Ascending aorta (tissue), 2 donors: ENCODE measurements around the gene RUNDC3A. TPM values are rescaled to one million over a fixed set of nuclear protein-coding genes. Genes with fewer than 3 reads are reported as not detected.

ENCODE experiments used
- DNase-seq, 2 donors: peaks; one replicate each; pipeline ENCODE4 v3.0.0-alpha.2; 2019; ENCODE audit warnings: low spot score in 2 of 2
- H3K27ac ChIP-seq, 2 donors: fragments of 200-600 bp; sonication (generic); one replicate each; pipeline ENCODE4 v1.5.1; 2016 to 2017; ENCODE audit warnings: mild to moderate bottlenecking in 1 of 2
- H3K27me3 ChIP-seq: fragments of 200-600 bp; sonication (generic); one replicate; pipeline ENCODE4 v1.5.1; 2017
- H3K36me3 ChIP-seq, 2 donors: fragments of 200-600 bp; sonication (generic); one replicate each; pipeline ENCODE4 v1.5.1; 2016
- H3K4me1 ChIP-seq, 2 donors: fragments of 200-600 bp; sonication (generic); one replicate each; pipeline ENCODE4 v1.5.1; 2016 to 2017; ENCODE audit warnings: mild to moderate bottlenecking in 1 of 2
- H3K4me3 ChIP-seq, 2 donors: fragments of 200-600 bp; sonication (generic); one replicate each; pipeline ENCODE4 v1.5.1; 2016 to 2017; ENCODE audit warnings: mild to moderate bottlenecking in 1 of 2
- H3K9me3 ChIP-seq, 2 donors: fragments of 200-600 bp; sonication (generic); one replicate each; pipeline ENCODE4 v1.5.1; 2016
- CTCF ChIP-seq, 3 experiments: fragments of 200-600 bp in 2 of 3; fragments of 450-650 bp in 1 of 3; sonication (generic) in 2 of 3; IDR thresholded peaks; one replicate each; pipeline ENCODE4 v1.5.1; 2016 to 2019; ENCODE audit warnings: antibody characterized with exemption in 3 of 3, mild to moderate bottlenecking in 1 of 3, moderate library complexity in 1 of 3
- intact Hi-C: fragments of 100-400 bp; cut with DNase I; formaldehyde crosslinking; loops from one replicate; pipeline ENCODE4 v1.15.1; 2023
- total RNA-seq: library from RNA; depleted of rRNA; stranded (reverse); fragments of >200 nt; gene quantifications from one replicate; pipeline ENCODE4 v1.1.0, GENCODE V29; 2016

Gene RUNDC3A
- total RNA-seq, 1 donor from 2014 or later: not detected

- H3K36me3 ChIP-seq: no peaks in the 10 kb centered on the region
- no peaks in the 10 kb centered on the region for H3K9me3 ChIP-seq
- intact Hi-C loops: no loop called here
- no peaks in the 10 kb centered on the region for H3K27me3 ChIP-seq
- no peaks in the 10 kb centered on the region for H3K4me1 ChIP-seq
- H3K4me3 ChIP-seq: no peak overlapping the region
- H3K27ac ChIP-seq: no peak overlapping the region
- DNase-seq: no peak
- no peak for TF ChIP-seq CTCF (IDR thresholded peaks at IDR 0.05)
These were observed 24.4 kb upstream of the RUNDC3A start for GRCh38 chr17:44284024-44284400.

- Histone ChIP-seq H3K27me3 (no peaks in the 10 kb centered on the region), H3K27ac (no peak overlapping the region), H3K4me3 (no peak overlapping the region), H3K9me3 (no peaks in the 10 kb centered on the region), H3K36me3 (no peaks in the 10 kb centered on the region), H3K4me1 (no peaks in the 10 kb centered on the region)
- no peak for TF ChIP-seq CTCF (IDR thresholded peaks at IDR 0.05)
- no peak for DNase-seq
- intact Hi-C loops: no loop called here
These were observed 20.8 kb upstream of the RUNDC3A start for GRCh38 chr17:44287651-44288050.

- H3K36me3 ChIP-seq: no peaks in the 10 kb centered on the region
- no peaks in the 10 kb centered on the region for H3K4me1 ChIP-seq
- H3K27ac ChIP-seq: no peak overlapping the region
- intact Hi-C loops: no loop called here
- H3K4me3 ChIP-seq: no peak overlapping the region
- H3K27me3 ChIP-seq: no peaks in the 10 kb centered on the region
- DNase-seq: no peak
- no peak for TF ChIP-seq CTCF (IDR thresholded peaks at IDR 0.05)
- no peaks in the 10 kb centered on the region for H3K9me3 ChIP-seq
These were observed 14.7 kb upstream of the RUNDC3A start for GRCh38 chr17:44293509-44294226.

GRCh38 chr17:44297975-44298374, 10.4 kb upstream of the RUNDC3A start:
- intact Hi-C loops: no loop called here
- Histone ChIP-seq H3K27me3 (no peaks in the 10 kb centered on the region), H3K4me3 (no peak overlapping the region), H3K4me1 (no peaks in the 10 kb centered on the region), H3K36me3 (no peaks in the 10 kb centered on the region), H3K27ac (no peak overlapping the region), H3K9me3 (no peaks in the 10 kb centered on the region)
- DNase-seq: no peak
- no peak for TF ChIP-seq CTCF (IDR thresholded peaks at IDR 0.05)

GRCh38 chr17:44304651-44305050, 3.8 kb upstream of the RUNDC3A start:
- TF ChIP-seq CTCF (IDR thresholded peaks at IDR 0.05): no peak
- Histone ChIP-seq H3K36me3 (no peaks in the 10 kb centered on the region), H3K27me3 (no peaks in the 10 kb centered on the region), H3K4me1 (peaks cover 0 to 12% of the 10 kb centered on the region in 2 donors), H3K4me3 (no peak overlapping the region), H3K9me3 (no peaks in the 10 kb centered on the region), H3K27ac (no peak overlapping the region)
- no peak for DNase-seq
- intact Hi-C loops: no loop called here
